Karpas-422 (cell line): ENCODE measurements around the gene PPARA. TPM values are rescaled to one million over a fixed set of nuclear protein-coding genes. Genes with fewer than 3 reads are reported as not detected.

Source experiments
- DNase-seq: peaks from one replicate; pipeline ENCODE4 v3.0.0-alpha.2; 2015
- H2AFZ ChIP-seq: fragments of 200-600 bp; sonication (generic); 2 replicates; pipeline ENCODE4 v1.6.1; 2014; ENCODE audit warnings: antibody characterized with exemption, low read length, mixed read lengths
- H3K27ac ChIP-seq: fragments of 200-600 bp; sonication (generic); 2 replicates; pipeline ENCODE4 v1.5.1; 2014; ENCODE audit warnings: mild to moderate bottlenecking, low read length, moderate library complexity
- H3K27me3 ChIP-seq: fragments of 200-600 bp; sonication (generic); 2 replicates; pipeline ENCODE4 v1.6.1; 2014; ENCODE audit warnings: low read length, mixed read lengths
- H3K36me3 ChIP-seq: fragments of 200-600 bp; sonication (generic); 2 replicates; pipeline ENCODE4 v1.6.1; 2014; ENCODE audit warnings: low read length, mixed read lengths; ENCODE audit not compliant: insufficient read depth
- H3K4me1 ChIP-seq: fragments of 200-600 bp; sonication (generic); 2 replicates; pipeline ENCODE4 v1.6.1; 2014; ENCODE audit warnings: mild to moderate bottlenecking, low read length, mixed read lengths
- H3K4me2 ChIP-seq: fragments of 200-600 bp; sonication (generic); 2 replicates; pipeline ENCODE4 v1.6.1; 2014; ENCODE audit warnings: low read length, low read depth, mild to moderate bottlenecking; ENCODE audit not compliant: poor library complexity, severe bottlenecking
- H3K4me3 ChIP-seq: fragments of 200-600 bp; sonication (generic); 2 replicates; pipeline ENCODE4 v1.5.1; 2014; ENCODE audit warnings: mild to moderate bottlenecking, antibody characterized with exemption, low read length, mixed read lengths
- H3K79me2 ChIP-seq: fragments of 200-600 bp; sonication (generic); 2 replicates; pipeline ENCODE4 v1.6.1; 2014; ENCODE audit warnings: mild to moderate bottlenecking, low read length, mixed read lengths
- H3K9ac ChIP-seq: fragments of 200-600 bp; sonication (generic); 2 replicates; pipeline ENCODE4 v1.6.0; 2014; ENCODE audit warnings: low read length
- H3K9me2 ChIP-seq: fragments of 200-600 bp; sonication (generic), shearing (Covaris generic); replicated peaks from 2 replicates; pipeline ENCODE4 v1.6.0; 2014; ENCODE audit warnings: mild to moderate bottlenecking, low read length, moderate library complexity; ENCODE audit not compliant: insufficient read depth
- H3K9me3 ChIP-seq: fragments of 300-700, 200-600 bp; sonication (generic); 2 replicates; pipeline ENCODE4 v1.6.1; 2014; ENCODE audit warnings: low read length, mixed read lengths
- H4K20me1 ChIP-seq: fragments of 200-600 bp; sonication (generic); 2 replicates; pipeline ENCODE4 v1.6.1; 2014; ENCODE audit warnings: mild to moderate bottlenecking, antibody characterized with exemption, low read length, low read depth; ENCODE audit not compliant: insufficient read depth
- total RNA-seq: library from RNA; depleted of rRNA; stranded (reverse); fragments of >200 nt; shearing (Covaris generic); gene quantifications from 2 replicates; pipeline ENCODE4 v1.2.3, GENCODE V29; 2014; ENCODE audit warnings: low replicate concordance

The PPARA gene
- total RNA-seq, 1 experiment from 2014 or later: 23.5 TPM

DNA sequence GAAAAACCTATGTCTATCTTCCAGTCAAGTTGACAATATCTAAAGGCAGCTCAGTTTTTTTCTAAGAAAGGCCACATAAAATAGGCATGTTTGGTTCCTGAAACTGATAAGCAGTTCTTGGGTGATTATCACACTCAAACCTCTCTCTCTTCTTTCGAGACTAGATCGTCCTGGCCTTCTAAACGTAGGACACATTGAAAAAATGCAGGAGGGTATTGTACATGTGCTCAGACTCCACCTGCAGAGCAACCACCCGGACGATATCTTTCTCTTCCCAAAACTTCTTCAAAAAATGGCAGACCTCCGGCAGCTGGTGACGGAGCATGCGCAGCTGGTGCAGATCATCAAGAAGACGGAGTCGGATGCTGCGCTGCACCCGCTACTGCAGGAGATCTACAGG lies 84.6 kb downstream of the PPARA start:
- H3K4me1 ChIP-seq: no peaks in the 10 kb centered on the region
- DNase-seq: no peak
- no peak overlapping the region for H3K4me2 ChIP-seq
- H3K79me2 ChIP-seq: no peaks in the 10 kb centered on the region
- no peaks in the 10 kb centered on the region for H3K27me3 ChIP-seq
- peaks cover 4% of the 10 kb centered on the region; the same call in 1 of the 2 replicates for H3K36me3 ChIP-seq
- no peaks in the 10 kb centered on the region for H3K9me2 ChIP-seq
- H4K20me1 ChIP-seq: no peaks in the 10 kb centered on the region
- H2AFZ ChIP-seq: no peak overlapping the region
- no peaks in the 10 kb centered on the region for H3K9me3 ChIP-seq
- no peak overlapping the region for H3K27ac ChIP-seq
- no peak overlapping the region for H3K9ac ChIP-seq
- no peak overlapping the region for H3K4me3 ChIP-seq

DNA sequence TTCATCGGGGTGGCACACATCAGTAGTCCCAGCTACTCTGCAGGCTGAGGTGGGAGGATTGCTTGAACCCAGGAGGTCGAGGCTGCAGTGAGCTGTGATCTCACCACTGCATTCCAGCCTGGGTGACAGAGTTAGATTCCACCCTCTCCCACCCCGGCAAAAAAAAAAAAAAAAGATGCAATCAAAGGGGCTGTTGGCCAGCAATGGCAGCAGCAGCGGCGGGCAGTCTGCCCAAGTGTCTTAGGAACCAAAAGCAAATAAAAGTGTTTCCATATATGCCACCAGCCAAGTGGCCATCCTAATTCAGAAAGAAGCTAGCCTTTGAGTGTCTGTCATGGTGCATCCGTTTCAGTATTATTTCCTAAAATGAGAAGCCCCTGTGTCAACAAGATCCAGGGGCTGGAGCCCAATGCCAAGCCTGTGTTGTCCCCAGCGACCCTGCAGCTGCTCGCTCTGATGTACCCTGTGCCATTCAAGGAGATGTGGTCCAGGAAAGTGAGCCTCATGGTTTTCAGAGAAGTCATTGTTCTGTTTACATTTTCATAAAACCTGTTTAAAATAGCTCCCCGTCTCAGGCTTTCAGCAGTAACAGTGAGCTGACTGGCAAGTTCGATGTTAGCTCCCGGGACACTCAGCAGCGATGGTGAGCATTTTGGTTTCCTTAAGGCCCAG lies 87.3 kb downstream of the PPARA start:
- no peak overlapping the region for H2AFZ ChIP-seq
- H3K9ac ChIP-seq: no peak overlapping the region

DNA sequence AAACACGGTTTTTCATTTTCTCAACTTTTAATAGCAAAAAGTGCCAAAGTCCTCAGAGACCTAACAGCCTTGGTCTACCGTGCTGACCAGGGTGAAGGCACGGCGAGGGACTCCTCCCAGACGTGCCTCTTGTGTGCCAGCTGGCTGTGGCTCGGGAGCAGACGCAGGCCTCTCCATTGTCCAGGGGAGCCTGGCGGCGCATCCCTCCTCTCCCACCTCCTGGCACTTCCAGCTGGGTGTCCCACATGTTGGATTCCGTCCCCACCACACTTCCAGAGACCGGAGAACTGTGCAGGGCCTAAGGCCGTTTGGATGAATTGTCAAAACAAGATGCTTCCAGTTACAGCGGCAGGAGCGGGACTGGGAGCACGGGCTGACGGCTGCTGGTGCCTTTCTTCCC lies 88.2 kb downstream of the PPARA start:
- no peak overlapping the region for H3K9ac ChIP-seq
- H3K27ac ChIP-seq: no peak overlapping the region
- H3K4me2 ChIP-seq: no peak overlapping the region
- no peaks in the 10 kb centered on the region for H3K4me1 ChIP-seq
- no peaks in the 10 kb centered on the region for H4K20me1 ChIP-seq
- no peak for DNase-seq
- H3K4me3 ChIP-seq: no peak overlapping the region
- peaks cover under 1% of the 10 kb centered on the region; the same call in 1 of the 2 replicates for H3K36me3 ChIP-seq
- no peaks in the 10 kb centered on the region for H3K27me3 ChIP-seq
- no peak overlapping the region for H2AFZ ChIP-seq
- H3K9me3 ChIP-seq: no peaks in the 10 kb centered on the region
- H3K9me2 ChIP-seq: no peaks in the 10 kb centered on the region
- H3K79me2 ChIP-seq: no peaks in the 10 kb centered on the region

More for the DNA sequence above, 87.3 kb downstream of the PPARA start:
- no peaks in the 10 kb centered on the region for H3K79me2 ChIP-seq
- H3K27ac ChIP-seq: no peak overlapping the region
- H4K20me1 ChIP-seq: no peaks in the 10 kb centered on the region
- H3K27me3 ChIP-seq: no peaks in the 10 kb centered on the region
- no peak for DNase-seq
- peaks cover 4% of the 10 kb centered on the region; the same call in 1 of the 2 replicates for H3K36me3 ChIP-seq
- no peak overlapping the region for H3K4me3 ChIP-seq
- H3K4me2 ChIP-seq: no peak overlapping the region
- no peaks in the 10 kb centered on the region for H3K9me3 ChIP-seq
- no peaks in the 10 kb centered on the region for H3K9me2 ChIP-seq
- H3K4me1 ChIP-seq: no peaks in the 10 kb centered on the region

DNA sequence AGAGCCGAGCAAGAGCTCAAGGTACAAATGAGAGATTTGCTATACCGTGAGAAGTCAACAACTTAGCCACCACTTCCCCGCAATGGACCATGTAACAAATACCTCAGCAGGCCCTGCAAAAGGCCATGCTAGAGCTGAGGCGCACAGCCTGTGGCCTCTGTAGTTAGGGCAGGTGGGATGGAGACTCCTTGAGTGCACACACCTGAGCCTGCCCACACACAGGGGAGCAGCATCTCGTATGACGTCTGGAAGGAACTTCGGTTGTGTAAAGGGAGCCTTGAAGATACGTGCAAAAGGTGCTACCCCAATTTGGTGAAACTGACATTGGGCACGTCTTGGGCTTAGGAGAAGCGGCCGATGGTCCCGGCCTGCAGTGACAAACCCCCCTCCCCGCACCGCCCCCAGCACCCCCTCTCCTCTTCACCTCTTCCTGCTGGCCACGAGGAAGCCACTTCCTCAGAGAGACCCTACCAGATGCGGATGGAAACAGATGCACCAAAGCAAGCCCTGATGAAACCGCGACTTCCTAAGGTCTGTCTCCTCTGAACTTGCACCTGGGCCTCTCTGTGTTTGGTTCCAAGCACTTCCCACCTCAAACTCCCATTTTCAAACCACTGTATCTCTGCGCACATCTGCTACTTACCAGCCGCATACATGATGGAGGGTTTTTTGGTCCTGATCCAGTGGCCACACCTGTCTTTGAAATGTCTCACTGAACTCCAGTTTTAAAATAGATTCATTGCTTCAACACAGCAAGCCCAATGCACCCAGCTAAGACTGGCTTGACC lies 89.1 kb downstream of the PPARA start:
- no peak overlapping the region for H3K9ac ChIP-seq
- H4K20me1 ChIP-seq: no peaks in the 10 kb centered on the region
- no peaks in the 10 kb centered on the region for H3K9me3 ChIP-seq
- H3K36me3 ChIP-seq: no peaks in the 10 kb centered on the region; the same call in 1 of the 2 replicates
- H3K9me2 ChIP-seq: no peaks in the 10 kb centered on the region
- H3K27me3 ChIP-seq: no peaks in the 10 kb centered on the region
- H3K4me3 ChIP-seq: no peak overlapping the region
- no peaks in the 10 kb centered on the region for H3K79me2 ChIP-seq
- no peaks in the 10 kb centered on the region for H3K4me1 ChIP-seq
- H2AFZ ChIP-seq: no peak overlapping the region
- no peak overlapping the region for H3K4me2 ChIP-seq
- no peak for DNase-seq
- no peak overlapping the region for H3K27ac ChIP-seq

DNA sequence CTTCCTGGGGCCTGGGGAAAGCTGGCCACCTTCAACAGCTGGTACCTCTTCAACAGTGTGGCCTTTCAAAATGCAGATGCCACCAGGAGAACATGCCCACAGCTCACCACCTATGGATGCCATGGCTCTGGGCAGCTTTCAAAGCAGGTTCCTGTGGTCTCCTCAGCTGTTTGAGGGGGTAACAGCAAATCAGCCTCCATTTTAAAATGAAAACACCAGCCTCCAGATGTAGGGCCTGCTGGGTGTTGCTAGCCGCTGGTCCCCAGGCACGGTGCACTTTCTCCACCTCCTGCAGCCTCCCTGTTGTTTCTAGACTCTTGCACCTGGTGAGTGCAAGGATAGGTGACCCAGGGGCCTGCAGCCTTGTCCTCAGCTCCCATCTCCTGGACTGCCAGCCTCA lies 89.7 kb downstream of the PPARA start:
- no peak overlapping the region for H3K9ac ChIP-seq
- no peaks in the 10 kb centered on the region for H3K9me2 ChIP-seq
- no peak overlapping the region for H3K4me2 ChIP-seq
- no peaks in the 10 kb centered on the region for H3K79me2 ChIP-seq
- no peaks in the 10 kb centered on the region for H3K9me3 ChIP-seq
- no peaks in the 10 kb centered on the region for H4K20me1 ChIP-seq
- H2AFZ ChIP-seq: no peak overlapping the region
- H3K36me3 ChIP-seq: no peaks in the 10 kb centered on the region; the same call in 1 of the 2 replicates
- no peak overlapping the region for H3K4me3 ChIP-seq
- no peaks in the 10 kb centered on the region for H3K27me3 ChIP-seq
- DNase-seq: no peak
- no peaks in the 10 kb centered on the region for H3K4me1 ChIP-seq
- H3K27ac ChIP-seq: no peak overlapping the region

DNA sequence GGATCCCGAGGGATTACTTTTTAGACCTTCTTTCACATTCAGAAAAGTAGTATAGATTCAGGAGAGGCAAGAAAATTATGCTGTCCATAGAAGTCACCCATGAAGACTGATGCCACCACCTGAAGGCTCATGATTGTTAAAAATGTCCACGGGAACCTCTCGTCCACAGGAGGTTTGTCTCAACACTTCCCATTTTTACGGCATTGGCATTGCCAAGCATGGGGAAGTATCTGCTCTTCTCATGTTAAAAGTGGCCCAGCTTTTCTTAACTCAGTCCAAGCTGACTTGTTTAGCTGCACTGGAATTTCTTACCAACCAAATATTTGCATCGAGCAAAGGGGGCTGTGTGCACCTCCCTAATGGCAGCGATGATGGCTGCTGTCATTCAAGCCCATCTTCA lies 90.2 kb downstream of the PPARA start:
- Histone ChIP-seq H3K27ac (no peak overlapping the region), H2AFZ (no peak overlapping the region), H3K4me2 (no peak overlapping the region), H3K4me1 (no peaks in the 10 kb centered on the region), H3K27me3 (no peaks in the 10 kb centered on the region), H3K4me3 (no peak overlapping the region), H3K79me2 (no peaks in the 10 kb centered on the region), H3K9me2 (no peaks in the 10 kb centered on the region), H3K9me3 (no peaks in the 10 kb centered on the region), H4K20me1 (no peaks in the 10 kb centered on the region), H3K9ac (no peak overlapping the region), H3K36me3 (no peaks in the 10 kb centered on the region; the same call in 1 of the 2 replicates)
- DNase-seq: no peak

DNA sequence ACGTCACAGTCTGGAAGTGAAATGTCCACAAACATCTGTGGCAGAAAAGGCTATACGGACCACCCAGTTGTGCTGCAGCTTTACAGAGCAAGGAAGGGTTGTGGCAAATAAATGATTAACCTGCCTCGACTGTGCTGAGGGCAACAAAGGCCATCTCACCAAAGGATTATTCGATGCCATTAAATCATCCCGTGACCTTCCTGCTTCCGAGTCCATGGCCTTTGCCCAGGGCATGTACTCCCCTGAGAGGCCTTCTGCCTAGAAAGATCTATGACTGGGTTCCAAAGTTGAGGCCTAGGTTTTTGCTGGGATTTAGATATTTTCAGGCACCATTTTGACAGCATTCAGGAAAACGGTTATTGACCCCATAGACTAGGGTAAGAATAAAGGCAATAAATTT lies 90.6 kb downstream of the PPARA start:
- no peak overlapping the region for H3K9ac ChIP-seq
- H3K27ac ChIP-seq: no peak overlapping the region
- H4K20me1 ChIP-seq: no peaks in the 10 kb centered on the region
- H3K4me1 ChIP-seq: no peaks in the 10 kb centered on the region
- no peak overlapping the region for H3K4me2 ChIP-seq
- H3K79me2 ChIP-seq: no peaks in the 10 kb centered on the region
- H3K27me3 ChIP-seq: no peaks in the 10 kb centered on the region
- no peak overlapping the region for H3K4me3 ChIP-seq
- no peak overlapping the region for H2AFZ ChIP-seq
- DNase-seq: no peak
- no peaks in the 10 kb centered on the region; the same call in 1 of the 2 replicates for H3K36me3 ChIP-seq
- H3K9me3 ChIP-seq: no peaks in the 10 kb centered on the region
- no peaks in the 10 kb centered on the region for H3K9me2 ChIP-seq

DNA sequence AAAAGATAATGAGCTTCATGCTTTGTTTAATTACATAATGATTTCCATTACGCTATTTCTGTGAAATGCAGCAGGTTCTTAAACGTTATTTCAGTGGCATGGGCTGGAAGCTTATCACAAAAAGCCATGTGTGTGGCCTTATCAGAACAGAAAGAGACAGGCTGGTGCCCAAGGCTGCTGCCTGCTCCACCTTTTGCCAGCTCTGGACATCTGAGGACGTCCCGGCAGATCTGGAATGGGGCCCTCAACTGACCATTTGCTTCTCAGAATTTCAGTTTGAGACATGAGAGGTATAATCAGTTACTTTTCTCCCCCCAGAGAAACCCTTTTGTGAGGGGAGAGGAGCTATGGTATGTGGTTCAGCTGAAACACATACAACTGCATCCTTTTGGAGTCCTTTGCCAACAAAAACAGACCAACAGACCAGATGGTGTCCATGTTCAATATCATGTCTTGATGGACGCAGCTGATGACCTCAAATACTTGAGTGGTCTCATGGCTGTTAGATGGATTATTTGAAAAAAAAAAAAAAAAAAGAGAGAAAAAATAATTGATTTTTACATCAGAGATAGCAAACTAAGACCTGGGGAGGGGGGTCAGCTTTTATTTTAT lies 91.2 kb downstream of the PPARA start:
- no peaks in the 10 kb centered on the region for H3K9me2 ChIP-seq
- no peaks in the 10 kb centered on the region for H4K20me1 ChIP-seq
- H3K27me3 ChIP-seq: no peaks in the 10 kb centered on the region
- no peak overlapping the region for H3K4me3 ChIP-seq
- H3K79me2 ChIP-seq: no peaks in the 10 kb centered on the region
- no peak overlapping the region for H2AFZ ChIP-seq
- no peak for DNase-seq
- no peaks in the 10 kb centered on the region; the same call in 1 of the 2 replicates for H3K36me3 ChIP-seq
- no peak overlapping the region for H3K4me2 ChIP-seq
- H3K9ac ChIP-seq: no peak overlapping the region
- H3K27ac ChIP-seq: no peak overlapping the region
- no peaks in the 10 kb centered on the region for H3K9me3 ChIP-seq
- no peaks in the 10 kb centered on the region for H3K4me1 ChIP-seq
